ENCODE data around the gene HSF4. TPM values are rescaled to one million over a fixed set of nuclear protein-coding genes. Genes with fewer than 3 reads are reported as not detected.

The HSF4 gene
- total RNA-seq, 2 experiments from 2014 or later, result 8.1 to 17.0 TPM

- H3K4me1 ChIP-seq (ENCODE audit: insufficient read depth, low read length, poor library complexity, severe bottlenecking), result peaks cover 14% of the 10 kb centered on the region
- H3K79me2 ChIP-seq (ENCODE audit: insufficient read depth, low read depth, low read length), result no peaks in the 10 kb centered on the region
- DNase-seq (ENCODE audit: low spot score), result peak; percentile 97
- peak within 1 kb of the TSS; percentile 66 for H2AFZ ChIP-seq (ENCODE audit: low read length)
- CTCF ChIA-PET (ENCODE audit: unreplicated experiment), result no interaction called here
- H3K4me3 ChIP-seq (ENCODE audit: low read depth, low read length, poor library complexity, severe bottlenecking), result peak within 1 kb of the TSS; percentile 79
- no peaks in the 10 kb centered on the region for H4K20me1 ChIP-seq (ENCODE audit: insufficient read depth, low read length)
- BruUV-seq (replicated peaks), result no TSS peak
- H3K36me3 ChIP-seq (ENCODE audit: insufficient read depth, low read length), result no peaks in the 10 kb centered on the region
- H3K9me3 ChIP-seq (ENCODE audit: low read length), result no peaks in the 10 kb centered on the region
- TF ChIP-seq EZH2phosphoT487 (IDR thresholded peaks at IDR 0.05; ENCODE audit: borderline replicate concordance, low read depth, low read length), result no peak
- TF ChIP-seq CTCF (conservative IDR thresholded peaks at IDR 0.05; ENCODE audit: low read length), result no peak
- H3K27ac ChIP-seq (ENCODE audit: low read depth, low read length, poor library complexity, severe bottlenecking), result peak within 1 kb of the TSS; percentile 56
- no peaks in the 10 kb centered on the region for H3K9me2 ChIP-seq (ENCODE audit: insufficient read depth, low read length)
- H3K4me2 ChIP-seq (ENCODE audit: low read length), result peak within 1 kb of the TSS; percentile 92
- POLR2A ChIA-PET, result interaction anchor here (0.6 to 1.1 kb wide), 2 partner anchors 44 to 70 kb away, joined by 3 to 6 read pairs; partner anchors contain the start of gene TMEM208
- intact Hi-C loops (cut with micrococcal nuclease; ENCODE audit: unreplicated experiment), result loop anchor here (1.0 to 10.0 kb wide), 3 partner anchors 24 to 230 kb away; no protein-coding TSS in a partner anchor
Measured at GRCh38 chr16:67183627-67184452, 19.3 kb downstream of the HSF4 start, which contains the start of gene MATCAP1. TSS of gene MATCAP1 (minus strand) at chr16:67183963. CDS start at chr16:67180610, 3,353 bp downstream.

GRCh38 chr16:67184453-67184994 lies 20.0 kb downstream of the HSF4 start:
- POLR2A ChIA-PET, result no interaction called here
- BruUV-seq (replicated peaks), result no TSS peak
- CTCF ChIA-PET (ENCODE audit: unreplicated experiment), result no interaction called here
- no peak for DNase-seq (ENCODE audit: low spot score)
- no peaks in the 10 kb centered on the region for H3K9me2 ChIP-seq (ENCODE audit: insufficient read depth, low read length)
- intact Hi-C loops (cut with micrococcal nuclease; ENCODE audit: unreplicated experiment), result loop anchor here (10.0 kb wide), 1 partner anchor 170 kb away; no protein-coding TSS in a partner anchor
- no peaks in the 10 kb centered on the region for H3K36me3 ChIP-seq (ENCODE audit: insufficient read depth, low read length)
- no peaks in the 10 kb centered on the region for H3K9me3 ChIP-seq (ENCODE audit: low read length)
- H3K27ac ChIP-seq (ENCODE audit: low read depth, low read length, poor library complexity, severe bottlenecking), result no peak overlapping the region
- no peaks in the 10 kb centered on the region for H4K20me1 ChIP-seq (ENCODE audit: insufficient read depth, low read length)
- H2AFZ ChIP-seq (ENCODE audit: low read length), result peak overlapping the region; percentile 66
- H3K4me3 ChIP-seq (ENCODE audit: low read depth, low read length, poor library complexity, severe bottlenecking), result peak overlapping the region; percentile 79
- H3K4me1 ChIP-seq (ENCODE audit: insufficient read depth, low read length, poor library complexity, severe bottlenecking), result peaks cover 14% of the 10 kb centered on the region
- H3K79me2 ChIP-seq (ENCODE audit: insufficient read depth, low read depth, low read length), result no peaks in the 10 kb centered on the region
- H3K4me2 ChIP-seq (ENCODE audit: low read length), result peak overlapping the region; percentile 92
- TF ChIP-seq CTCF (conservative IDR thresholded peaks at IDR 0.05; ENCODE audit: low read length) (no peak), EZH2phosphoT487 (IDR thresholded peaks at IDR 0.05; ENCODE audit: borderline replicate concordance, low read depth, low read length) (no peak)
